ENCODE measurements around the gene LRP5.
"Not testable (repeated sequence)": the region's sequence is repeated elsewhere in the genome, so short reads cannot be mapped to it uniquely, and the experiment has no call there.

Gene LRP5

DNA sequence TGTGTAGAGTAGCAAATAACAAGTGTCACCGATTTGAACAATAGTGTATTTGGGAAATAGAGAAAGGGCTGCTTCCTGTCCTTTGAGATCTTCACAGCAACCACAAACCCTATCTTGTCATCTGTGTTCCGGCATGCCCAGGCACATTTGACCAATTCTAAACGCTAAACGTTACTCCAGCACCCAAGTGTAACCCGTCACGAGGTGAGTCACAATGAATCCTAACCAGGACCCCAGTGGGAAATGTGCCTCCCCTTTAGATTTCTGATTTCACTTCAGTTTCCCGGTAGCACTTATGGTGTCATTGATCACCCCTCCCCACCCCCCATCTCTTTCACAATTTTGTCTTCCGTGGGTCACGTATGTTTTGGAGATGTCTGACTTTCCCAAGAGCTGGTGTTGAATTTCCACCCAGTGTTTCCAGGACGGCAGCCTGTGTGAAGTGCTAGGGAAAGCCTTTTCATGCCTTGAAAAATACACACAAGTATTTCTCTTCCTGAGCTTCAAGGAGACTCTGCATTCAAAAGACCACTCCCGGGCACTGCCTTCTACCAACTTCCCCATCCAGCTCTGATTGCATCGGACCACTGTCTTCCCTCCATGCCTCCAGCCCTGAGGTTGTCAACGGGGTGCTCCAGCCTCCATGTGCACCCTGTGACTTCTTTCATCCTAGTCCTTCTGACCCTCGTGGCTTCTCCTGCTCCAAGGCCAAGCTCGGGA lies 30.1 kb upstream of the LRP5 start:
- peak; percentile 78 for DNase-seq

DNA sequence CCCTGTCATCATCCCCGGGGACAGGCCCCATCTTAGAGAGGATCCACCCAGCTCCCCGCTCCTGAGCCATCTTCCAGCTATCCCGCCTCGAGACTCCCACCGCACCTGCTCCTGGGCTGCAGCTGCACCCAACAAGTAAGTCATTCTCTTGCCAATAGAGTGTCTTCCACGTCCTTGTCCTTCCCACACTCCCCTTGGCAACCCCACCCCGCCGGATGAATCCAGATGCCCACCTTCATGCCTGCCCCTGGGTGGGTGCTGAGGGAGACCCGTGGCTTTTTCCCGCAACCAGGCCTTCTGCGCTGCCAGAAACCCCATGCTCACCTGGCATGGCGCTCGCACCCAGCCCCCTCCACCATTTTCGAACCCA lies 29.5 kb upstream of the LRP5 start:
- no peak for DNase-seq

DNA sequence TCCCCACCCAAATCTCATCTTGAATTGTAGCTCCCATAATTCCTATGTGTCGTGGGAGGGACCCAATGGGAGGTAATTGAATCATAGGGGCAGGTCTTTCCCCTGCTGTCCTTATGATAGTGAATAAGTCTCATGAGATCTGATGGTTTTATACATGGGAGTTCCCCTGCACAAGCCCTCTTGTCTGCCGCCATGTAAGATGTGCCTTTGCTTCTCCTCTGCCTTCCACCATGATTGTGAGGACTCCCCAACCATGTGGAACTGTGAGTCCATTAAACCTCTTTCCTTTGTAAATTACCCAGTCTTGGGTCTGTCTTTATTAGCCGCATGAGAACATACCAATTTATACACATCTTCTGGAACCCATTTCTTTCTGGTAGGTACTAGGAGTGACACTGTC lies 27.8 kb upstream of the LRP5 start:
- not testable (repeated sequence) for DNase-seq

DNA sequence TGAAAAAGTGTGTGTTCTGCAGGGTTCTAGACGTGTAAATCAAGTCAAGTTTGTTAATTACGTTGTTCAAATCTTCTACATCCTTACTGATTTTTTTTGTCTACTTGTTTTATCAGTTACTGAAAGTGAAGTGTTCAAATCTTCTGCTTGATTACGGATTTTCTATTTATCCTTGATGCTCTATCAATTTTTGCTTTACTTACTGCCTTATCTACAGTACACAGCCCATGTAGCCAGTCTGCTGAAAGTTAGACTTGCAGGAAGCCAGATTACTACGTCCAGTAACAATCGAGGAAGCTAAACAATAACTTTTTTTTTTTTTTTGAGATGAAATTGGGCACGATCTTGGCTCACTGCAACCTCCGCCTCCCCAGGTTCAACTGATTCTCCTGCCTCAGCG lies 25.0 kb upstream of the LRP5 start:
- no peak for DNase-seq

DNA sequence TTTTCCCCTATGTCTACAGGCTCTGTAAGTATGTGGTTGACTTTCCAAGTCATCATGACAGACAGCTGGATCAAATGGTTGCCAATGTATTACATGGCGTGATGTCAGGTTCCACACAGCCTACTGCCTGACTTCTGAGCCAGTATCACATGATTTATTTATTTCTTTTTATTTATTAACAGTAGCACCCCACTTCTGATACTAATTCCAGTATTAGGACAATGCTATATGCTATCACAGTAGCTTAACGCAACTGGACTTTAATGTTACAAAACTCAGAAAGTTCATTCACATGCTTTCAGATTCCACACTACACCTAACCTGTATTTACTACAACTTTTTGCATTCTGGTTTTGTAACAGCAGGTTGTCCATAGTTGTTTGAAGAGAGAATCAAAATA lies 22.9 kb upstream of the LRP5 start:
- no peak for DNase-seq

GRCh38 chr11:68293708-68294107 lies 18.7 kb upstream of the LRP5 start:
- DNase-seq, result no peak

- no peak for DNase-seq
These were observed 17.1 kb upstream of the LRP5 start for GRCh38 chr11:68295271-68295670.

- DNase-seq, result no peak
These were observed 16.5 kb upstream of the LRP5 start for GRCh38 chr11:68295940-68296339.

GRCh38 chr11:68296344-68297051 lies 15.9 kb upstream of the LRP5 start:
- no peak for DNase-seq

DNA sequence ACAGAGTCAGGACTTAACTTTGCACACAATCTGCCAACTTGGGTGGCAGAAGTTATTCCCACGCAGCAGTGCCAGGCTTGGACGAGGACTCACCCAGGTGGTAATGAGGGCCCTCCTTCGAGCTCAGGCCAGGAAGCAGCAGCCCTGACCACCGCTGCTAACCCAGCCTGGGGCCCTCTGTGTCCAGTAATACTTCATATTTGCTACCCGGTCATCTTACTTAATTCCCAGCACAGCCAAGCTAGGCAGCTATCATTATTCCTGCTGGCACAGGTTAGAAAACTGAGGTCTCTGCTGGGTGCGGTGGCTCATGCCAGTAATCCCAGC lies 15.4 kb upstream of the LRP5 start:
- DNase-seq, result no peak

GRCh38 chr11:68297494-68297811 lies 14.9 kb upstream of the LRP5 start:
- DNase-seq, result no peak

- peak; percentile 82 for DNase-seq
These were observed 14.4 kb upstream of the LRP5 start for GRCh38 chr11:68297812-68298658.

- DNase-seq, result no peak
These were observed 13.5 kb upstream of the LRP5 start for GRCh38 chr11:68298659-68299516.

DNA sequence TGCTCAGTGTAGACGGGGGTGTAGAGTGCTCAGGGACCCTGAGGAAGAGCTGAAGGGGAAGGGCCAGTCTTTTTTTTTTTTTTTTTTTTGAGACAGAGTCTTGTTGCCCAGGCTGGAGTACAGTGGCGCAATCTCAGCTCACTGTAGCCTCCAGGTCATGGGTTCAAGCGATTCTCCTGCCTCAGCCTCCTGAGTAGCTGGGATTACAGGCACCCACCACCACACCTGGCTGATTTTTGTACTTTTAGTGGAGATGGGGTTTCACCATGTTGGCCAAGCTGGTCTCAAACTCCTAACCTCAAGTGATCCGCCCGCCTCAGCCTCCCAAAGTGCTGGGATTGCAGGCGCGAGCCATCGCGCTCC lies 12.9 kb upstream of the LRP5 start:
- DNase-seq, result not testable (repeated sequence)

GRCh38 chr11:68300076-68300830 lies 12.1 kb upstream of the LRP5 start:
- DNase-seq, result no peak

- DNase-seq, result no peak
These were observed 10.1 kb upstream of the LRP5 start for GRCh38 chr11:68302256-68302655.

DNA sequence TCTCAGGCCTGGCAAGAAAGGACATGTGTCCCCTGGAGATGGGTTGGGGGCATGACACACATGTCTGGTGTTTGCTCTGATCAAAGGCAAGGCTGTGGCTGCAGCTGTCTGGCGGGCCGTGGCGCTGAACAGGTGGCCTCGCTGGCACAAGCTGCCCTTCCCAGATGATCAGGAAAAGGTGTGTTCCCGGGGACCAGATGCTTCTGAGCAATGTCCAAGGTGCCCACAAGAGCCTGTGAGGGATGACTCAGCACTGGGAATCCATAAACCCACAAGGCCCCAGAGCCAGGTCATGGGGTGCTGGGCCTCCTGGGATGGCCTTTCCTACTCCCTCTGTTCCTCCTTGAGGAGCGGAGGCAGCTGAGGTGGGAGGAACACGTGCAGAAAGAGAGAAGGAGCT lies 9.7 kb upstream of the LRP5 start:
- DNase-seq, result no peak

DNA sequence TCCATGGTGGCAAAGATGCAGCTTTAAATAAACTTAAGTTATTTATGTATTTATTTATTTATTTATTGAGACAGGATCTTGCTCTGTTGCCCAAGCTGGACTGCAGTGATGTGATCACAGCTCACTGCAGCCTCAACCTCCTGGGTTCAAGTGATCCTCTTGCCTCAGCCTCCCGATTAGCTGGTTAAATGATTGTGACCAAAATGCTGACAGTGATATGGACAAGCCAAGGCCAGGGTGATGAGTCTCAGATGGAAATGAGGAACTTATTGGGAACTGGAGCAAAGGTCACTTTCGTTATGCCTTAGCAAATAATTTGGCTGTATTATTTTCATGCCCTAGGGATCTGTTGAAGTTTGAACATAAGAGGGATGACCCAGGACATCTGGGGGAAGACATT lies 9.3 kb upstream of the LRP5 start:
- DNase-seq, result no peak

DNA sequence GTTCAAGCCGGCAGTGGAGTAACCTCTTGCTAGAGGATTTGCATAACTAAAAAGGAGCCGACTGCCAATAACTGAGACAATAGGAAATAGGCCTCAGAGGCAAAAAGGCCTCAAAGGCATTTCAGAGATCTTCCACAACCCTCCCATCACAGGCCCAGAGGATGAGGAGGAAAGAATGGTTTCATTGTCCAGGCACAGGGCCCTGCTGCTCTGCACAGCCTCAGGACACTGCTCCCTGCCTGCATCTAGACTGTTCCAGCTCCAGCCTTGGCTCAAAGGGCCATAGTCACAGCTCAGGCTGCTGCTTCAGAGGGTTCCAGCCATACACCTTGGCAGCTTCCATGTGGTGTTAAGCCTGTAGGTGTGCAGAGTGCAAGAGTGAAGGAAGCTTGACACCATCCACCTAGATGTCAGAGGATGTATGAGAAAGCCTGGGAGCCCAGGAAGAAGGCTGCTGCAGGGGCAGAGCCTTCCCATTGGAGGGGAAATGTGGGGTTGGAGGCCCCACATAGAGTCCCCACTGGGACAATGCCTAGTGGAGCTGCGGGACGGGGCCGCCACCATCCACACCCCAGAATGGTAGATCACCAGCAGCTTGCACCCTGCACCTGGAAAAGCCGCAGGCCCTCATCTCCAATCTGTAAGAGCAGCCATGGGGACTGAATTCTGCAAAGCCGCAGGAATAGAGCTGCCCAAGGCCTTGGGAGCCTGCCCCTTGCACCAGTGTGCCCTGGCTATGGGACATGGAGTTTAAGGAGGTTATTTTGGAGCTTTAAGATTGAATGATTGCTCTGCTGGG lies 8.2 kb upstream of the LRP5 start:
- DNase-seq, result no peak

- DNase-seq, result no peak
These were observed 5.8 kb upstream of the LRP5 start for GRCh38 chr11:68306636-68307035.

DNA sequence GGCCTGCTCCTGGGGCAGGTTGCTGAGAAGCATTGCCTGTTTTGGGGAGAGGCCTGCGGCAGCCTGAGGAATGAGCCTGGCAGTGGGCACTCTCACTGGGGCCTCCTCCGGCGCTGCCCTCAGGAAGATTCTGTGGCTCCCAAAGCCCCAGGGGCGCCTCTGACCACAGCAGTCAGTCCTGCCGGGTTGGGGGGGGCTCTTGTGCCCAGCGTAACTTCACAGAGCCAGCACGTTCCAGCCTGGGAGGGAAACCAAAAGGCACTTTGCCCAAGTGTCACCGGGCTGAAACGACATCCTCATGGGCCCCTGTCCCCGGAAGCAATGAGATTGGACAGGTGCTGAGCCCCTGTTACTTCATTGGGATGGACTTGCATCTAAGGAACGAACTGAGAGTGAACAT lies 4.3 kb upstream of the LRP5 start:
- DNase-seq, result no peak

All from activated CD4-positive, alpha-beta T cell treated with anti-CD3 and anti-CD28 coated beads, Interleukin-2, Interleukin-6, amounts not matched to agents 100 ng/mL and 50 ng/mL, durations not matched to agents 16 hours and 8 hours (primary cell).